NCI-H446 (cell line): ENCODE data around the gene DHX34.
"Not testable (repeated sequence)": the region's sequence is repeated elsewhere in the genome, so short reads cannot be mapped to it uniquely, and the experiment has no call there.

ENCODE experiments used
- DNase-seq, 2 experiments: peaks; one replicate each; lab custom pipeline; 2025; lab: John Stamatoyannopoulos, UW

The DHX34 gene

GRCh38 chr19:47363758-47364531 lies 14.8 kb downstream of the DHX34 start:
- DNase-seq = no peak

- not testable (repeated sequence) for DNase-seq
These were observed 16.3 kb downstream of the DHX34 start for GRCh38 chr19:47365455-47365854.

- no peak for DNase-seq
These were observed 21.0 kb downstream of the DHX34 start for GRCh38 chr19:47370045-47370611.

GRCh38 chr19:47371261-47371660 lies 22.1 kb downstream of the DHX34 start:
- DNase-seq = no peak

GRCh38 chr19:47372603-47373002 lies 23.5 kb downstream of the DHX34 start:
- DNase-seq = no peak

- no peak for DNase-seq
These were observed 24.4 kb downstream of the DHX34 start for GRCh38 chr19:47373246-47374240.

- no peak for DNase-seq
These were observed 26.0 kb downstream of the DHX34 start for GRCh38 chr19:47374876-47375693.

GRCh38 chr19:47375694-47376588 lies 26.8 kb downstream of the DHX34 start:
- no peak for DNase-seq

GRCh38 chr19:47376589-47377144 lies 27.6 kb downstream of the DHX34 start:
- no peak for DNase-seq

- DNase-seq = peak; percentile 14 to 65
These were observed 28.1 kb downstream of the DHX34 start for GRCh38 chr19:47377208-47377701.

- no peak for DNase-seq
These were observed 28.7 kb downstream of the DHX34 start for GRCh38 chr19:47377801-47378200.

GRCh38 chr19:47378246-47378645 lies 29.1 kb downstream of the DHX34 start:
- no peak for DNase-seq

GRCh38 chr19:47379381-47379938 lies 30.3 kb downstream of the DHX34 start:
- no peak for DNase-seq

GRCh38 chr19:47380559-47380958 lies 31.4 kb downstream of the DHX34 start:
- DNase-seq = no peak

- no peak for DNase-seq
These were observed 32.0 kb downstream of the DHX34 start for GRCh38 chr19:47381121-47381520.

GRCh38 chr19:47381653-47382279 lies 32.7 kb downstream of the DHX34 start:
- no peak for DNase-seq

GRCh38 chr19:47383890-47384289 lies 34.8 kb downstream of the DHX34 start:
- DNase-seq = not testable (repeated sequence)

- DNase-seq = not testable (repeated sequence)
These were observed 35.4 kb downstream of the DHX34 start for GRCh38 chr19:47384533-47384932.

GRCh38 chr19:47386582-47386981 lies 37.5 kb downstream of the DHX34 start:
- not testable (repeated sequence) for DNase-seq
